NCI-H1105 treated with DMSO at 0.1 percent for 48 hours (cell line): Measurements from ENCODE around the gene RNLS.

ENCODE experiments used
- DNase-seq: peaks from one replicate; lab custom pipeline; 2025; lab: John Stamatoyannopoulos, UW

Gene RNLS

GRCh38 chr10:88582806-88583583, at the start of gene RNLS:
Gene RNLS (minus strand): TSS chr10:88583318.
- no peak for DNase-seq

GRCh38 chr10:88624840-88625239, 41.7 kb upstream of the RNLS start:
- DNase-seq, result no peak

GRCh38 chr10:88623835-88624234, 40.7 kb upstream of the RNLS start:
- no peak for DNase-seq

- no peak for DNase-seq
Observed at GRCh38 chr10:88620441-88620840, 37.3 kb upstream of the RNLS start.

- DNase-seq, result no peak
Observed at GRCh38 chr10:88618496-88618895, 35.4 kb upstream of the RNLS start.

GRCh38 chr10:88617772-88618300, 34.7 kb upstream of the RNLS start:
- DNase-seq, result no peak

GRCh38 chr10:88616250-88616977, 33.3 kb upstream of the RNLS start:
- no peak for DNase-seq

- DNase-seq, result no peak
Observed at GRCh38 chr10:88608780-88609179, 25.7 kb upstream of the RNLS start.

GRCh38 chr10:88608052-88608732, 25.1 kb upstream of the RNLS start:
- no peak for DNase-seq

GRCh38 chr10:88598055-88598454, 14.9 kb upstream of the RNLS start:
- no peak for DNase-seq

GRCh38 chr10:88594482-88594881, 11.4 kb upstream of the RNLS start:
- no peak for DNase-seq

- DNase-seq, result no peak
Observed at GRCh38 chr10:88592906-88593305, 9.8 kb upstream of the RNLS start.

- DNase-seq, result no peak
Observed at GRCh38 chr10:88592381-88592780, 9.3 kb upstream of the RNLS start.

- DNase-seq, result no peak
Observed at GRCh38 chr10:88586462-88586861, 3.3 kb upstream of the RNLS start, which contains the start of gene LIPJ. Gene LIPJ (plus strand): TSS chr10:88586762. CDS start chr10:88590688, 3,926 bp downstream.

GRCh38 chr10:88583584-88583957, 453 bp upstream of the RNLS start:
- no peak for DNase-seq

- no peak for DNase-seq
Observed at GRCh38 chr10:88582411-88582805, 710 bp downstream of the RNLS start.

GRCh38 chr10:88565072-88565471, 18.0 kb downstream of the RNLS start:
- peak; percentile 24 for DNase-seq

- no peak for DNase-seq
Observed at GRCh38 chr10:88562152-88562551, 21.0 kb downstream of the RNLS start.

- DNase-seq, result no peak
Observed at GRCh38 chr10:88557658-88558057, 25.5 kb downstream of the RNLS start.

GRCh38 chr10:88557256-88557655, 25.9 kb downstream of the RNLS start:
- DNase-seq, result no peak

GRCh38 chr10:88555190-88555908, 27.8 kb downstream of the RNLS start:
- DNase-seq, result no peak
